K562 (cell line): ENCODE measurements around the gene BTBD16. TPM values are rescaled to one million over a fixed set of nuclear protein-coding genes. Genes with fewer than 3 reads are reported as not detected.

Experiments used
- ATAC-seq: fragments of 200-7000 bp; cut with Tn5 transposase; 3 replicates; pipeline ENCODE4 v1.9.1; 2020; ENCODE audit warnings: moderate library complexity
- BruUV-seq: library from RNA; stranded (reverse); fragments of 400-500 nt; replicated peaks from 2 replicates; lab custom pipeline; 2021; lab: Mats Ljungman, UMichigan
- CTCF ChIA-PET: fragments of 300-600 bp; formaldehyde crosslinking; extraction: SDS; loops from one replicate; lab custom pipeline; 2021; ENCODE audit warnings: low intra/inter-chr PET ratio; lab: Yijun Ruan, JAX
- POLR2A ChIA-PET: fragments of 300-600, 350-650 bp; sonication (Branson Sonifier 250); formaldehyde crosslinking; extraction: SDS; loops from one replicate; lab custom pipeline; 2021; ENCODE audit warnings: antibody characterized with exemption, inconsistent platforms; lab: Yijun Ruan, JAX
- DNase-seq, 4 experiments: peaks; one replicate each; pipeline versions ENCODE4 v3.0.0 to v3.0.0-alpha.2; 2011 to 2018; ENCODE audit warnings: low spot score in 3 of 4, mixed read lengths in 3 of 4; ENCODE audit errors: extremely low read depth in 1 of 4
- FAIRE-seq: peaks from 2 replicates; lab custom pipeline; 2011; peaks lifted over from hg19 to GRCh38; lab: Jason Lieb, UNC
- H2AFZ ChIP-seq: 2 replicates; pipeline ENCODE4 v1.6.0; 2011; ENCODE audit warnings: low read depth, low read length, control low read depth, inconsistent platforms
- H3K27ac ChIP-seq: fragments of 200-600 bp; 3 replicates; pipeline ENCODE4 v1.8.0; 2011; ENCODE audit warnings: low read depth, mild to moderate bottlenecking, control low read depth, inconsistent platforms, low read length, moderate library complexity, mixed read lengths; ENCODE audit errors: extremely low read depth
- H3K27me3 ChIP-seq, 2 experiments: fragments of 300-600 bp in 1 of 2; 2 replicates in 1 of 2; 3 replicates in 1 of 2; pipeline versions ENCODE4 v1.6.0 to v1.8.0; 2011; ENCODE audit warnings: inconsistent platforms in 2 of 2, low read length in 2 of 2, mild to moderate bottlenecking in 1 of 2, mixed read lengths in 1 of 2, moderate library complexity in 1 of 2; ENCODE audit not compliant: control insufficient read depth in 2 of 2, insufficient read depth in 2 of 2
- H3K36me3 ChIP-seq: fragments of 300-600 bp; 3 replicates; pipeline ENCODE4 v1.8.0; 2011; ENCODE audit warnings: mild to moderate bottlenecking, low read length, inconsistent platforms; ENCODE audit not compliant: control insufficient read depth, insufficient read depth
- H3K4me1 ChIP-seq, 2 experiments: fragments of 200-600 bp in 1 of 2; replicated peaks in 1 of 2; 2 replicates in 1 of 2; 3 replicates in 1 of 2; pipeline versions ENCODE4 v1.5.1 to v1.8.0; 2011; ENCODE audit warnings: inconsistent platforms in 2 of 2, low read length in 2 of 2, mild to moderate bottlenecking in 1 of 2, mixed read lengths in 1 of 2, moderate library complexity in 1 of 2; ENCODE audit not compliant: control insufficient read depth in 2 of 2, insufficient read depth in 2 of 2
- H3K4me2 ChIP-seq: 2 replicates; pipeline ENCODE4 v1.6.1; 2011; ENCODE audit warnings: low read length, control low read depth, inconsistent platforms, mixed read lengths; ENCODE audit not compliant: insufficient read depth
- H3K4me3 ChIP-seq: fragments of 200-600 bp; sonication (generic), shearing (Covaris generic); 2 replicates; pipeline ENCODE4 v1.5.1; 2016; ENCODE audit warnings: control low read depth, inconsistent platforms
- H3K79me2 ChIP-seq: fragments of 200-600 bp; 3 replicates; pipeline ENCODE4 v1.8.0; 2011; ENCODE audit warnings: low read length, inconsistent platforms; ENCODE audit not compliant: control insufficient read depth, insufficient read depth
- H3K9ac ChIP-seq, 2 experiments: 2 replicates each; pipeline versions ENCODE4 v1.6.0 to v1.6.1; 2011; ENCODE audit warnings: low read depth in 2 of 2, low read length in 2 of 2, control low read depth in 1 of 2, inconsistent platforms in 1 of 2, mild to moderate bottlenecking in 1 of 2, mixed read lengths in 1 of 2; ENCODE audit not compliant: insufficient read depth in 1 of 2
- H3K9me1 ChIP-seq: one replicate; pipeline ENCODE4 v1.6.0; 2011; ENCODE audit warnings: inconsistent platforms, mild to moderate bottlenecking, low read length, moderate library complexity; ENCODE audit not compliant: control insufficient read depth, insufficient read depth
- H3K9me3 ChIP-seq: replicated peaks from 2 replicates; pipeline ENCODE4 v1.5.1; 2011; ENCODE audit warnings: low read depth, low read length, inconsistent platforms; ENCODE audit not compliant: control insufficient read depth, insufficient read depth
- H4K20me1 ChIP-seq: replicated peaks from 2 replicates; pipeline ENCODE4 v1.6.1; 2011; ENCODE audit warnings: low read length, inconsistent platforms, mixed read lengths; ENCODE audit not compliant: control insufficient read depth, insufficient read depth
- GATA2 ChIP-seq: sonication (generic); formaldehyde crosslinking; IDR thresholded peaks from 2 replicates; pipeline ENCODE4 v1.4.0; 2020; ENCODE audit warnings: mild to moderate bottlenecking, missing genetic modification reagents
- PTTG1 ChIP-seq: fragments of 450-650 bp; IDR thresholded peaks from 2 replicates; pipeline ENCODE4 v1.6.1; 2016; ENCODE audit warnings: low read depth, mild to moderate bottlenecking, missing genetic modification characterization, missing compliant biosample characterization
- ZNF24 ChIP-seq: fragments of 450-650 bp; IDR thresholded peaks from 2 replicates; pipeline ENCODE4 v1.6.1; 2016
- WGBS: fragments of 100-300 bp; shearing (Covaris generic); methylation state at CpG from one replicate; pipeline ENCODE4 v1.1.6; 2016; ENCODE audit warnings: low coverage, mixed read lengths; ENCODE audit not compliant: insufficient coverage; ENCODE audit errors: missing lambda C conversion rate; 5-methylcytosine and 5-hydroxymethylcytosine counted together
- in situ Hi-C: fragments of 300-500 bp; cut with MboI; formaldehyde crosslinking; loops from 4 replicates; pipeline ENCODE4 v1.15.0; 2018; ENCODE audit warnings: inconsistent platforms, mixed read lengths
- intact Hi-C: fragments of 100-400 bp; cut with micrococcal nuclease; formaldehyde crosslinking; loops from 2 replicates; pipeline ENCODE4 v1.14.2; 2022
- polyA plus RNA-seq, 8 experiments: library from polyadenylated mRNA; depleted of rRNA in 4 of 8; stranded (reverse) in 5 of 8; unstranded in 3 of 8; fragments of >200 nt; fragmentation: Nextera tagmentation in 2 of 8; fragmentation: Illumina TruSeq in 1 of 8; extraction: Ambion mirVana in 2 of 8; extraction: Trizol in 1 of 8; gene quantifications; 2 replicates each; pipeline versions ENCODE4 v1.2.1 to v1.2.3, GENCODE V29; 2011 to 2014; ENCODE audit warnings: inconsistent platforms in 1 of 8, missing spikeins in 1 of 8
- total RNA-seq, 7 experiments: library from RNA; depleted of rRNA in 6 of 7; stranded (reverse); fragments of >200 nt in 6 of 7; fragmentation: Illumina TruSeq in 2 of 7; extraction: Trizol in 2 of 7; gene quantifications; 2 replicates each; pipeline versions ENCODE4 v1.2.1 to v1.2.3, GENCODE V29; 2011 to 2021; ENCODE audit warnings: low replicate concordance in 1 of 7
- TF ChIP-seq, protein P1 (sequence below): fragments of 200-800 bp; sonication (Bioruptor generic); IDR thresholded peaks from 2 replicates; pipeline ENCODE4 v1.6.1; 2017; ENCODE audit warnings: missing genetic modification characterization, missing compliant biosample characterization
- TF ChIP-seq, protein P2 (sequence below): fragments of 250-450 bp; sonication (Bioruptor Pico); IDR thresholded peaks from 2 replicates; pipeline ENCODE4 v1.4.0; 2020; ENCODE audit warnings: borderline replicate concordance
- TF ChIP-seq, protein P3 (sequence below): fragments of 450-650 bp; formaldehyde crosslinking; conservative IDR thresholded peaks from 2 replicates; pipeline ENCODE4 v1.4.0; 2022; ENCODE audit warnings: mild to moderate bottlenecking, missing genetic modification characterization
- TF ChIP-seq, protein P4 (sequence below): fragments of 450-650 bp; IDR thresholded peaks from one replicate; pipeline ENCODE4 v1.6.1; 2018; ENCODE audit warnings: mild to moderate bottlenecking, moderate library complexity; ENCODE audit not compliant: partially characterized antibody
- TF ChIP-seq, protein P5 (sequence below): fragments of 250-450 bp; sonication (Bioruptor Pico); IDR thresholded peaks from 2 replicates; pipeline ENCODE4 v1.4.0; 2020; ENCODE audit warnings: mild to moderate bottlenecking, moderate library complexity, borderline replicate concordance

The BTBD16 gene
- total and polyA plus RNA-seq, 9 of the 15 experiments (the other 6 are each of a cell fraction or from before 2014, with no cell fraction given): 0.11 TPM; not detected in 8

DNA sequence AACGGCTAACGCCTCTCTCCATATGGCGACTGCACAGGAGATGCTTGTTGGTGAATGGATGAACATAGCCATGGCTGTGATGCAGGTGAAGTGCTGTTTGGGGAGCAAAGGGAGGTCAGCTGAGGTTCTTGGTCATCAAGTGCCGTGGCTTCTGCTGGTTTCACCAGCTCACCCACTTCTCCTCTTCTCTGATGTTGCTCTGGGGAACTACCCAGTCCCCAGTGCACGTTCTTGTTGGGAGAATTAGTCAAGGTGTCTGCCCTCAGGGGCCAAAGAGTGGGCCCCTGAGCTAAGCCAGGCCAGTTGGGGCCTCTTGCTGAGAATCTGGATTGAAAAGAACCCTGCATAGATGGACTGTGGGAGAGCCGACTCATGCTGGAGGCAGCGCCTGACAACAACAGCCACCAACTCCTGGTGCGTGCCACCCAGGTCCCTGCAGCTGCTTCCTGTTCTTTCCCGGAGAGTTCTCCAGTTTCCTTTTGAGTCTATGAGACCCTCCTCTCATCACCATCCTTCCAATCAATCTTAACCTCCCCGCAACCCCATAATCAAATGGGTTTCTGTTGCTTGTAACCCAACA, 3.0 kb downstream of the BTBD16 start:
- Histone ChIP-seq H2AFZ (no peak overlapping the region), H3K27ac (no peak overlapping the region), H3K9me1 (no peaks in the 10 kb centered on the region), H4K20me1 (no peaks in the 10 kb centered on the region), H3K4me3 (no peak overlapping the region), H3K79me2 (no peaks in the 10 kb centered on the region), H3K27me3 (peaks cover 0 to 4% of the 10 kb centered on the region in 2 experiments; a peak in 1 of 5 replicates), H3K9me3 (no peaks in the 10 kb centered on the region), H3K36me3 (no peaks in the 10 kb centered on the region), H3K4me1 (no peaks in the 10 kb centered on the region), H3K9ac (no peak overlapping the region), H3K4me2 (no peak overlapping the region)
- ChIA-PET POLR2A (interaction anchor here (0.6 kb wide), 1 partner anchor 8 kb away, joined by 4 read pairs; no protein-coding TSS in a partner anchor), CTCF (no interaction called here)
- DNase-seq (no peak), ATAC-seq (no peak), FAIRE-seq (no peak)
- intact Hi-C loops: no loop called here
- 0% methylated on average over 9 of the region's 10 CpGs for WGBS
- in situ Hi-C loops: no loop called here
- no TSS peak for BruUV-seq
- TF ChIP-seq, protein P1, sequence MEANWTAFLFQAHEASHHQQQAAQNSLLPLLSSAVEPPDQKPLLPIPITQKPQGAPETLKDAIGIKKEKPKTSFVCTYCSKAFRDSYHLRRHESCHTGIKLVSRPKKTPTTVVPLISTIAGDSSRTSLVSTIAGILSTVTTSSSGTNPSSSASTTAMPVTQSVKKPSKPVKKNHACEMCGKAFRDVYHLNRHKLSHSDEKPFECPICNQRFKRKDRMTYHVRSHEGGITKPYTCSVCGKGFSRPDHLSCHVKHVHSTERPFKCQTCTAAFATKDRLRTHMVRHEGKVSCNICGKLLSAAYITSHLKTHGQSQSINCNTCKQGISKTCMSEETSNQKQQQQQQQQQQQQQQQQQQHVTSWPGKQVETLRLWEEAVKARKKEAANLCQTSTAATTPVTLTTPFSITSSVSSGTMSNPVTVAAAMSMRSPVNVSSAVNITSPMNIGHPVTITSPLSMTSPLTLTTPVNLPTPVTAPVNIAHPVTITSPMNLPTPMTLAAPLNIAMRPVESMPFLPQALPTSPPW (CRISPR knock-in tag): no peak
- no peak for TF ChIP-seq ZNF24
- TF ChIP-seq, protein P2, sequence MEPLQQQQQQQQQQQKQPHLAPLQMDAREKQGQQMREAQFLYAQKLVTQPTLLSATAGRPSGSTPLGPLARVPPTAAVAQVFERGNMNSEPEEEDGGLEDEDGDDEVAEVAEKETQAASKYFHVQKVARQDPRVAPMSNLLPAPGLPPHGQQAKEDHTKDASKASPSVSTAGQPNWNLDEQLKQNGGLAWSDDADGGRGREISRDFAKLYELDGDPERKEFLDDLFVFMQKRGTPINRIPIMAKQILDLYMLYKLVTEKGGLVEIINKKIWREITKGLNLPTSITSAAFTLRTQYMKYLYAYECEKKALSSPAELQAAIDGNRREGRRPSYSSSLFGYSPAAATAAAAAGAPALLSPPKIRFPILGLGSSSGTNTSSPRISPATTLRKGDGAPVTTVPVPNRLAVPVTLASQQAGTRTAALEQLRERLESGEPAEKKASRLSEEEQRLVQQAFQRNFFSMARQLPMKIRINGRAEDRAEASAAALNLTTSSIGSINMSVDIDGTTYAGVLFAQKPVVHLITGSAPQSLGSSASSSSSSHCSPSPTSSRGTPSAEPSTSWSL (CRISPR knock-in tag): no peak
- TF ChIP-seq, protein P3, sequence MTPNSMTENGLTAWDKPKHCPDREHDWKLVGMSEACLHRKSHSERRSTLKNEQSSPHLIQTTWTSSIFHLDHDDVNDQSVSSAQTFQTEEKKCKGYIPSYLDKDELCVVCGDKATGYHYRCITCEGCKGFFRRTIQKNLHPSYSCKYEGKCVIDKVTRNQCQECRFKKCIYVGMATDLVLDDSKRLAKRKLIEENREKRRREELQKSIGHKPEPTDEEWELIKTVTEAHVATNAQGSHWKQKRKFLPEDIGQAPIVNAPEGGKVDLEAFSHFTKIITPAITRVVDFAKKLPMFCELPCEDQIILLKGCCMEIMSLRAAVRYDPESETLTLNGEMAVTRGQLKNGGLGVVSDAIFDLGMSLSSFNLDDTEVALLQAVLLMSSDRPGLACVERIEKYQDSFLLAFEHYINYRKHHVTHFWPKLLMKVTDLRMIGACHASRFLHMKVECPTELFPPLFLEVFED (CRISPR knock-in tag): no peak
- TF ChIP-seq, protein P4, sequence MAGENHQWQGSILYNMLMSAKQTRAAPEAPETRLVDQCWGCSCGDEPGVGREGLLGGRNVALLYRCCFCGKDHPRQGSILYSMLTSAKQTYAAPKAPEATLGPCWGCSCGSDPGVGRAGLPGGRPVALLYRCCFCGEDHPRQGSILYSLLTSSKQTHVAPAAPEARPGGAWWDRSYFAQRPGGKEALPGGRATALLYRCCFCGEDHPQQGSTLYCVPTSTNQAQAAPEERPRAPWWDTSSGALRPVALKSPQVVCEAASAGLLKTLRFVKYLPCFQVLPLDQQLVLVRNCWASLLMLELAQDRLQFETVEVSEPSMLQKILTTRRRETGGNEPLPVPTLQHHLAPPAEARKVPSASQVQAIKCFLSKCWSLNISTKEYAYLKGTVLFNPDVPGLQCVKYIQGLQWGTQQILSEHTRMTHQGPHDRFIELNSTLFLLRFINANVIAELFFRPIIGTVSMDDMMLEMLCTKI: no peak
- TF ChIP-seq, protein P5, sequence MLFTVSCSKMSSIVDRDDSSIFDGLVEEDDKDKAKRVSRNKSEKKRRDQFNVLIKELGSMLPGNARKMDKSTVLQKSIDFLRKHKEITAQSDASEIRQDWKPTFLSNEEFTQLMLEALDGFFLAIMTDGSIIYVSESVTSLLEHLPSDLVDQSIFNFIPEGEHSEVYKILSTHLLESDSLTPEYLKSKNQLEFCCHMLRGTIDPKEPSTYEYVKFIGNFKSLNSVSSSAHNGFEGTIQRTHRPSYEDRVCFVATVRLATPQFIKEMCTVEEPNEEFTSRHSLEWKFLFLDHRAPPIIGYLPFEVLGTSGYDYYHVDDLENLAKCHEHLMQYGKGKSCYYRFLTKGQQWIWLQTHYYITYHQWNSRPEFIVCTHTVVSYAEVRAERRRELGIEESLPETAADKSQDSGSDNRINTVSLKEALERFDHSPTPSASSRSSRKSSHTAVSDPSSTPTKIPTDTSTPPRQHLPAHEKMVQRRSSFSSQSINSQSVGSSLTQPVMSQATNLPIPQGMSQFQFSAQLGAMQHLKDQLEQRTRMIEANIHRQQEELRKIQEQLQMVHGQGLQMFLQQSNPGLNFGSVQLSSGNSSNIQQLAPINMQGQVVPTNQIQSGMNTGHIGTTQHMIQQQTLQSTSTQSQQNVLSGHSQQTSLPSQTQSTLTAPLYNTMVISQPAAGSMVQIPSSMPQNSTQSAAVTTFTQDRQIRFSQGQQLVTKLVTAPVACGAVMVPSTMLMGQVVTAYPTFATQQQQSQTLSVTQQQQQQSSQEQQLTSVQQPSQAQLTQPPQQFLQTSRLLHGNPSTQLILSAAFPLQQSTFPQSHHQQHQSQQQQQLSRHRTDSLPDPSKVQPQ (CRISPR knock-in tag): no peak
- TF ChIP-seq PTTG1 (tag): no peak
- TF ChIP-seq GATA2 (CRISPR knock-in tag): no peak
